GM19023 (cell line): ENCODE measurements around the gene ZBTB16.
"Not testable (repeated sequence)": the region's sequence is repeated elsewhere in the genome, so short reads cannot be mapped to it uniquely, and the experiment has no call there.

Experiments used
- ATAC-seq: cut with Tn5 transposase; IDR thresholded peaks from one replicate; pipeline ENCODE4 v1.9.1; 2021; ENCODE audit warnings: mild to moderate bottlenecking, moderate library complexity; ENCODE audit not compliant: unreplicated experiment

The ZBTB16 gene

GRCh38 chr11:114042234-114042633 is 17.3 kb upstream of the ZBTB16 start:
- no peak for ATAC-seq

- ATAC-seq: no peak
Observed at GRCh38 chr11:114044042-114044871, 15.3 kb upstream of the ZBTB16 start.

- ATAC-seq: no peak
Observed at GRCh38 chr11:114047327-114047726, 12.2 kb upstream of the ZBTB16 start.

GRCh38 chr11:114049050-114049449 is 10.5 kb upstream of the ZBTB16 start:
- ATAC-seq: no peak

DNA sequence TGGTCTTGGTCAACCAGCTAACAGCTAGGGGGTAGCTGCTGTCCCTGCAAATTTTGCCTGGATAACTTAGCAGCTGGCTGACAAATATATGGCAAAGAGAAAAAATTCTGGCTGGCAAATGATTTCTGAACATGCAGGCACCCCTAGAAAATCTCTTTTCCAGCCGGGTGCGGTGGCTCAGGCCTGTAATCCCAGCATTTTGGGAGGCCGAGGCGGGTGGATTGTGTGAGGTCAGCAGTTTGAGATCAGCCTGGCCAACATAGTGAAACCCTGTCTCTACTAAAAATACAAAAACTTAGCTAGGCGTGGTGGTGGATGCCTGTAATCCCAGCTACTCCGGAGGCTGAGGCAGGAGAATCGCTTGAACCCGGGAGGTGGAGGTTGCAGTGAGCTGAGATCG is 9.7 kb upstream of the ZBTB16 start:
- ATAC-seq: not testable (repeated sequence)

DNA sequence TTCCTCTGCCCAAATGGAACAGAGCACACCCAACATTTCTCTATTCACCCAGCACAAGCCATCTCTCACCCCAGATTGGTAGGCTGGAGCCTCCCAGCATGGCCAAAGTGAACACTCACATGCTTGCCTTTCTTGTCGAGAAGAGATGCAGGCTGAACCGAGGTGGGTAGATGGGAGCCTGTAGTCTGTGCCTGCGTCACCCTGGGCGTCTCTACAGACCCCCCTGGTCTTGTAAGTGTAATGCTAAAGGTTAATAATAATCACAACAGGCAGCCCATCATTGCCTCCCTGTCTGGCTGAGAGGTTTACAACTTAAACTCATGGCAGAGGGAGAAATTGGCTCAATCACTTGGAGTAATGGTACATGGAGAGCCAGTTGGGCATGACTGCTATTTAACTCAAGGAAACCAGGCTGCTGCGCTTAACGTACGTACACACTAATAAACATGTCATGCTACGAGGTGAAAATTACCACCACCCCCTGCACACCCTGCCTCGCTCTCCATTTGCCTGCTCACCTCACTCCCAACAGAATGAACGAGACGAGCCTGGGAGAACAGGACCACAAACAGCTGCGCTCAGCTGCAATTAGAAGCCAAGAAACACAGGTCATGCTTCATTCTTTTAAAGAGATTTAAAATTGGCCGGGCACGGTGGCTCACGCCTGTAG is 9.1 kb upstream of the ZBTB16 start:
- no peak for ATAC-seq

DNA sequence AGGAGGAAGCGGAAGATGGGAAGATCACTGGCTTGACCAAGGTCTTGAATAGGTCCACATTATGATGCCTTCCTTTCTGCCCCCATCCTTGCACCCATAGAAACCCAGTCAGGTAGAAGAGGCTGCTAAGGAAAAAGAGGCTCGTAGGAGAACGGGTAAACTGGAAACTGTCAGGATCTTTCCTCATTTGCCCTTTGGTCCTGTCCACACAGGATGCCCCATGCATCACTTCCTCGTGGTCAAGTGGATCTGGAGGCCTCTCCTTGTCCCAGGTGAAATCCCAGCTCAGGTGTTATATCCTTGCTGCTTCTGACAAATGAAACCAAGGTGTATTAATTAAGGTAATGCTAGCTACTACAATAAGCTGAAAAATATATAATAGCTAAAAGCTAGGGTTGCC is 8.0 kb upstream of the ZBTB16 start:
- no peak for ATAC-seq

- ATAC-seq: no peak
Observed at GRCh38 chr11:114052160-114052559, 7.4 kb upstream of the ZBTB16 start.

DNA sequence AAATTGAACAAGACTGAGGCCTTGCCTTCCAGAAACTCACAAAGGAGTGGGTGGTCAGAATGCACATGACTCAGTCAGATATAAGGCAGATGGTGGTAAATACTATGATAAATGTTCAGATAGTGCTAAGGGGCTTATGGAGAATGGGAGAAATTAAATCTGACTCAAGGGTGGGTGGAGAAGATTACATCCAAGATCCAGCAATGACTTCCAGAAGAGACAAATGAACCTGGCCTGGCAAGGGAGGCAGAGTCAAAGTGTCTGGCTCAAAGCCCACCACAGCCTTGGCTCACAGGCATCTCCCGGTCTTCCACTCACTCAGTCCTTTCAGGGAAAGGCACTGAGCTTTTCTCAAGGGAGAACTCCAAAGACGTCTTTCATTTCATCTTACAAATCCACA is 6.1 kb upstream of the ZBTB16 start:
- no peak for ATAC-seq

- ATAC-seq: no peak
Observed at GRCh38 chr11:114054806-114055205, 4.7 kb upstream of the ZBTB16 start.

- ATAC-seq: no peak
Observed at GRCh38 chr11:114056409-114056808, 3.1 kb upstream of the ZBTB16 start.

DNA sequence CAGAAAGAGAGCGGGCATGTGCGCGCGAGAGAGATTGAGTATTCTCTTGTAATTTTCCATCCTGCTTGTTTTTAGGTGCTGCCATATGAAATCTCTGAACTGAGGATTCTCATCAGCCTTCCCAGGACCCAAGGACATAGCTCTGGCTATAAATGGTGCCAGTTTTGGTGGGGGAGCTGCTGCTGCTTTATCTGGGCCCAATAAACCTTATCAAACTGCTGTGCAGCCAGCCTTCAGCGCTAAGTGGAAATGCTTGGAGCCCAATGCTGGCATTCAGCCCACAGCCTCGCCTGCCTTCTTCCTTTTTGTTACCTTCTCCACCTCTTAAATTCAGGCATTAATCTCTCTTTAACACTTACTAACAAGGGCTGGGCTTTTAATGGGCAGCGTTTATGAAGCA is 2.4 kb upstream of the ZBTB16 start:
- no peak for ATAC-seq

DNA sequence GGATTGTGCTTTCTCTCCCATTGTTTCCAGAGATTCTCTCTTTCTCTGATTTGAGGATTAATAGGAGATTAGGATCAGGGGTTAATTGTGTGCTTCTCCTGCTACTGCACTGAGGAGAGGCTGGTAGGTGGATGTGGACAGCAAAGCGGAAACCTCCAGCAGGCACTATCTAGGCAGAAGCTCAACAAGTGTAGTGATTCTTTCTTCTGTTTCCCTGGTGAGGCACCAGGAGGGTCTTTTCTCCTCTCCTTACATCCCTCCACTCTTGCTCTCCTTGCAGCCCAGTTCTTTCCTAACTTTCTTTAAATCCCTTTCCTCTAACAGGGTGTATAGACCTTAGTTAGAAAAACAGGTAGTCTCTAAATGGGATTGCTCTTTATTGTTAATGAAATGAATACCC is 1.9 kb upstream of the ZBTB16 start:
- no peak for ATAC-seq

- ATAC-seq: no peak
Observed at GRCh38 chr11:114058026-114058706, 1.3 kb upstream of the ZBTB16 start.

- ATAC-seq: no peak
Observed at GRCh38 chr11:114058871-114059277, 637 bp upstream of the ZBTB16 start.

- ATAC-seq: no peak
Observed at GRCh38 chr11:114059984-114060391, 477 bp downstream of the ZBTB16 start.

DNA sequence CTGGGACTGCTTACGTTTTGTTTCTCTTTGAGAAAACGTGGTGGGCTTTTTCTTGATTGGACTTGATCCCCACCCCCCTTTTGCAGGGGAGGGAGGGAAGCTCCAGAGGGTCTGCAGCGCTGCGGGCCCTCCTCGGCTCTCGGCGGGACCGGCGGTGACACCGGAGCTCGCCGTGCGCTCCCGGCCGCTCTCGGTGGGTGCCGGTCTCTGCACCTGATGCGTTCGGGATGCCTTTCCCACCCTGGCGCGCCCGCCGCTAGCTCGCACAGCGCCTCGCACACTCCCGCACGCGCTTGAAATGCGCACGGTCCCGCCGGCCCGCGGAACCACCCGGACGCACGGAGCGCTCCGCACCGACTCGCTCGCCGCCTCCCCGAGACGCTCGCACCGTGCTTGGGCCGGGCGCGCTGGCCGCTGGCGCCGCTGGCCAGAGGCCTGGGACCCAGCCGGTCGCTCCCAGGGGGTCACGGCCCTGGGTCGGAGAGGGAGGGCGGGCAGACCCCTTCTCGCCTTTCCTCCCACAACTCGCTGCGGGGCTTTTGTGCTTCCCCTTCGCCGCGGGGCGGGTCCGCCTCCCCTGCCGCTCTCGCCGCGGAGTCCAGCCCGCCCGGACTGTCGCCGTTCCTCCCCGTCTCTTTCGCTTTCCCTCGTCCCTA is 1.0 kb downstream of the ZBTB16 start:
- ATAC-seq: no peak

GRCh38 chr11:114061048-114061680 is 1.7 kb downstream of the ZBTB16 start:
- ATAC-seq: no peak

GRCh38 chr11:114061681-114062049 is 2.2 kb downstream of the ZBTB16 start:
- no peak for ATAC-seq

DNA sequence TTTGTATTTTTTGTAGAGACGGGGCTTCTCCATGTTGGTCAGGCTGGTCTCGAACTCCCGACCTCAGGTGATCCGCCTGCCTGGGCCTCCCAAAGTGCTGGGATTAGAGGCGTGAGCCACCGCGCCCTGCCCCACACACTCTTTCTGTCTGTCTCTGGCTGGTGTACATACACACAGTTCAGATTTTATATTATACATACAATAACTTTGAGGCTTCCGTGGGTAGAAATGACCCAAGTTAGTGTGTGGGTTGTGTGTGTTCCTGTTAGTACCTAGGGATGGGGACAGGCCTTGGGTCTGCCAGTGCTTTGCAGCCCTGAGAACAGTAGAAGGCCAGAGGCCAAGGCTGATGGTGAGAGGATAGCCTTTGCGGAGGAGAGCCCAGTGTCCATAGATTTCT is 2.8 kb downstream of the ZBTB16 start:
- ATAC-seq: no peak
